ENCODE measurements around the gene BMP7. TPM values are rescaled to one million over a fixed set of nuclear protein-coding genes. Genes with fewer than 3 reads are reported as not detected.

BMP7 gene
- total and polyA plus RNA-seq, 2 of the 13 experiments (the other 11 are each of a cell fraction or from before 2014, with no cell fraction given) = not detected

GRCh38 chr20:57159193-57159851 lies 107.1 kb downstream of the BMP7 start:
- Histone ChIP-seq H3K4me2 (ENCODE audit: low read depth, low read length) (no peak overlapping the region), H3K9me3 (ENCODE audit: low read length) (no peaks in the 10 kb centered on the region), H3K36me3 (replicated peaks in 1 of 2; ENCODE audit: control insufficient read depth in 1 of 2, insufficient read depth in 2 of 2, low read length in 2 of 2) (no peaks in the 10 kb centered on the region), H3K4me1 (ENCODE audit: insufficient read depth, low read length) (no peaks in the 10 kb centered on the region), H2AFZ (ENCODE audit: low read length) (no peak overlapping the region), H3K27ac (ENCODE audit: extremely low read length, insufficient read depth, low read length) (no peak overlapping the region), H3K79me2 (ENCODE audit: insufficient read depth, low read length) (no peaks in the 10 kb centered on the region), H3K27me3 (ENCODE audit: control insufficient read depth in 1 of 2, insufficient read depth in 2 of 2, low read length in 2 of 2) (peaks cover 3 to 30% of the 10 kb centered on the region in 2 experiments; a peak in 3 of 5 replicates), H4K20me1 (ENCODE audit: insufficient read depth, low read length) (no peaks in the 10 kb centered on the region), H3K4me3 (replicated peaks in 1 of 3; ENCODE audit: insufficient read depth in 1 of 3, low read depth in 2 of 3, low read length in 3 of 3) (no peak overlapping the region), H3K9ac (ENCODE audit: insufficient read depth, low read depth, low read length) (no peak overlapping the region)
- BruUV-seq (replicated peaks) = no TSS peak
- no peak for FAIRE-seq
- ATAC-seq = no peak
- DNase-seq (ENCODE audit: low spot score) = no peak
- ChIA-PET CTCF (ENCODE audit: low intra/inter-chr PET ratio, low total read pairs) (no interaction called here), POLR2A (no interaction called here)
- 38% methylated on average over 13 of the region's 13 CpGs for WGBS (ENCODE audit: low lambda C conversion rate)
- intact Hi-C loops (cut with micrococcal nuclease; ENCODE audit: unreplicated experiment) = no loop called here
- TF ChIP-seq, protein P1, sequence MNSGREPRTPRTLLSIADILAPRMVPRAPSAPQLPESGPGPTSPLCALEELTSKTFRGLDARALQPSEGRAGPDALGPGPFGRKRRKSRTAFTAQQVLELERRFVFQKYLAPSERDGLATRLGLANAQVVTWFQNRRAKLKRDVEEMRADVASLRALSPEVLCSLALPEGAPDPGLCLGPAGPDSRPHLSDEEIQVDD (CRISPR knock-in tag; IDR thresholded peaks at IDR 0.05; ENCODE audit: borderline replicate concordance) = no peak
- no peak for TF ChIP-seq ZNF556 (CRISPR knock-in tag; IDR thresholded peaks at IDR 0.05; ENCODE audit: borderline replicate concordance)
- no peak for TF ChIP-seq TAF15 (IDR thresholded peaks at IDR 0.05; ENCODE audit: low read depth, low read length, poor library complexity, severe bottlenecking)
- in situ Hi-C loops (cut with HindIII; ENCODE audit: extremely low pct_ligation_motif_present, low pct_unique_long_range_greater_than_20kb) = no loop called here

GRCh38 chr20:57158474-57158873 lies 108.0 kb downstream of the BMP7 start:
- WGBS (ENCODE audit: low lambda C conversion rate) = 36% methylated on average over 5 of the region's 7 CpGs
- BruUV-seq (replicated peaks) = no TSS peak
- no peaks in the 10 kb centered on the region for H3K36me3 ChIP-seq (replicated peaks in 1 of 2; ENCODE audit: control insufficient read depth in 1 of 2, insufficient read depth in 2 of 2, low read length in 2 of 2)
- TF ChIP-seq PCBP1 (IDR thresholded peaks at IDR 0.05; ENCODE audit: borderline replicate concordance, low read depth, low read length) (no peak), ZBTB44 (CRISPR knock-in tag; IDR thresholded peaks at IDR 0.05) (no peak), ARID3A (IDR thresholded peaks at IDR 0.05; ENCODE audit: low read depth, low read length) (no peak), ZNF326 (CRISPR knock-in tag; IDR thresholded peaks at IDR 0.05; ENCODE audit: borderline replicate concordance) (no peak), MTF1 (CRISPR knock-in tag; IDR thresholded peaks at IDR 0.05) (no peak), ZNF20 (CRISPR knock-in tag; IDR thresholded peaks at IDR 0.05) (no peak), GATAD2A (CRISPR knock-in tag; IDR thresholded peaks at IDR 0.05) (no peak), SNAPC2 (CRISPR knock-in tag; IDR thresholded peaks at IDR 0.05) (no peak), ZNF780A (CRISPR knock-in tag; IDR thresholded peaks at IDR 0.05) (no peak), SIN3A (IDR thresholded peaks at IDR 0.05; ENCODE audit: borderline replicate concordance, low read depth, low read length) (no peak), MED8 (CRISPR knock-in tag; IDR thresholded peaks at IDR 0.05; ENCODE audit: insufficient replicate concordance) (no peak), ZNF670 (CRISPR knock-in tag; IDR thresholded peaks at IDR 0.05; ENCODE audit: borderline replicate concordance) (no peak), HOXA3 (CRISPR knock-in tag; IDR thresholded peaks at IDR 0.05) (no peak)

More at GRCh38 chr20:57158474-57158873, 108.0 kb downstream of the BMP7 start:
- Histone ChIP-seq H3K9me3 (ENCODE audit: low read length) (no peaks in the 10 kb centered on the region), H3K27ac (ENCODE audit: extremely low read length, insufficient read depth, low read length) (no peak overlapping the region), H3K4me2 (ENCODE audit: low read depth, low read length) (no peak overlapping the region), H3K4me1 (ENCODE audit: insufficient read depth, low read length) (no peaks in the 10 kb centered on the region), H2AFZ (ENCODE audit: low read length) (no peak overlapping the region), H3K9ac (ENCODE audit: insufficient read depth, low read depth, low read length) (no peak overlapping the region), H3K79me2 (ENCODE audit: insufficient read depth, low read length) (no peaks in the 10 kb centered on the region), H4K20me1 (ENCODE audit: insufficient read depth, low read length) (no peaks in the 10 kb centered on the region), H3K4me3 (replicated peaks in 1 of 3; ENCODE audit: insufficient read depth in 1 of 3, low read depth in 2 of 3, low read length in 3 of 3) (no peak overlapping the region), H3K27me3 (ENCODE audit: control insufficient read depth in 1 of 2, insufficient read depth in 2 of 2, low read length in 2 of 2) (peaks cover 3 to 34% of the 10 kb centered on the region in 2 experiments; a peak in 3 of 5 replicates)
- ChIA-PET CTCF (ENCODE audit: low intra/inter-chr PET ratio, low total read pairs) (no interaction called here), POLR2A (no interaction called here)
- DNase-seq (ENCODE audit: low spot score) (no peak), FAIRE-seq (no peak), ATAC-seq (no peak)
- in situ Hi-C loops (cut with HindIII; ENCODE audit: extremely low pct_ligation_motif_present, low pct_unique_long_range_greater_than_20kb) = no loop called here
- intact Hi-C loops (cut with micrococcal nuclease; ENCODE audit: unreplicated experiment) = no loop called here
